Mesothelial cell of epicardium (in vitro differentiated cells): Measurements from ENCODE around the gene PRKCA. TPM values are rescaled to one million over a fixed set of nuclear protein-coding genes. Genes with fewer than 3 reads are reported as not detected.

Source experiments
- DNase-seq, 2 experiments: peaks; one replicate each; pipeline ENCODE4 v3.0.0; 2021; ENCODE audit warnings: low spot score in 2 of 2; ENCODE audit not compliant: unreplicated experiment in 2 of 2
- H3K27ac Mint-ChIP-seq: 2 replicates; pipeline ENCODE4 v1.8.0; 2021; ENCODE audit warnings: mixed read lengths
- H3K27me3 Mint-ChIP-seq: 2 replicates; pipeline ENCODE4 v1.8.0; 2021; ENCODE audit warnings: low read depth, mixed read lengths
- H3K36me3 Mint-ChIP-seq: 2 replicates; pipeline ENCODE4 v1.8.0; 2021; ENCODE audit warnings: mixed read lengths
- H3K4me1 Mint-ChIP-seq: 2 replicates; pipeline ENCODE4 v1.8.0; 2021; ENCODE audit warnings: mixed read lengths
- H3K4me3 Mint-ChIP-seq: 2 replicates; pipeline ENCODE4 v1.8.0; 2021; ENCODE audit warnings: mild to moderate bottlenecking, moderate library complexity, mixed read lengths
- H3K9me3 Mint-ChIP-seq: 2 replicates; pipeline ENCODE4 v1.8.0; 2021; ENCODE audit warnings: mixed read lengths
- CTCF ChIP-seq: fragments of 200-600 bp; sonication (generic); IDR thresholded peaks from one replicate; pipeline ENCODE4 v1.5.0; 2021; ENCODE audit warnings: antibody characterized with exemption; ENCODE audit not compliant: unreplicated experiment
- total RNA-seq: library from RNA; stranded (reverse); gene quantifications from 3 replicates; pipeline ENCODE4 v1.2.1, GENCODE V29; 2021

PRKCA gene
- total RNA-seq, 1 donor from 2014 or later: 15.2 TPM

DNA sequence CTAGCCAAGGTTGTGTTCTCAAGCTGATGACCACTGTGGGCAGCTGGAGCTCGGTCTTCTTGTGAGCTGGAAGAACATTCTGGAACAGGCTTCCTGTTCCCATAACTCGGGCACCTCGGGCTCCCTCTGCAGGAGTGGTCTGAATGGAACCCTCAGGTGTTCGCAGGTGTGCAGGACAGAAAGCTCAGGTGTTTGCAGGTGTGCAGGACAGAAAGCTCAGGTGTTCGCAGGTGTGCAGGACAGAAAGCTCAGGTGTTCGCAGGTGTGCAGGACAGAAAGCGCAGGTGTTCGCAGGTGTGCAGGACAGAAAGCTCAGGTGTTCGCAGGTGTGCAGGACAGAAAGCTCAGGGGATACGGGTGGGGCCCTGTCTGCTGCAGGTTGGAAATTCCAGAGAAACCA, 423.5 kb downstream of the PRKCA start:
- no peaks in the 10 kb centered on the region for H3K27me3 Mint-ChIP-seq
- peaks cover 7% of the 10 kb centered on the region for H3K4me1 Mint-ChIP-seq
- DNase-seq: no peak
- no peak overlapping the region for H3K27ac Mint-ChIP-seq
- no peak overlapping the region for H3K4me3 Mint-ChIP-seq
- no peak for TF ChIP-seq CTCF
- no peaks in the 10 kb centered on the region for H3K9me3 Mint-ChIP-seq
- H3K36me3 Mint-ChIP-seq: no peaks in the 10 kb centered on the region

- TF ChIP-seq CTCF: no peak
- Mint-ChIP-seq H3K27me3 (no peaks in the 10 kb centered on the region), H3K4me1 (peaks cover 7% of the 10 kb centered on the region), H3K36me3 (no peaks in the 10 kb centered on the region), H3K27ac (no peak overlapping the region), H3K9me3 (no peaks in the 10 kb centered on the region), H3K4me3 (no peak overlapping the region)
- no peak for DNase-seq
Observed at GRCh38 chr17:66726371-66726770, 424.0 kb downstream of the PRKCA start.

DNA sequence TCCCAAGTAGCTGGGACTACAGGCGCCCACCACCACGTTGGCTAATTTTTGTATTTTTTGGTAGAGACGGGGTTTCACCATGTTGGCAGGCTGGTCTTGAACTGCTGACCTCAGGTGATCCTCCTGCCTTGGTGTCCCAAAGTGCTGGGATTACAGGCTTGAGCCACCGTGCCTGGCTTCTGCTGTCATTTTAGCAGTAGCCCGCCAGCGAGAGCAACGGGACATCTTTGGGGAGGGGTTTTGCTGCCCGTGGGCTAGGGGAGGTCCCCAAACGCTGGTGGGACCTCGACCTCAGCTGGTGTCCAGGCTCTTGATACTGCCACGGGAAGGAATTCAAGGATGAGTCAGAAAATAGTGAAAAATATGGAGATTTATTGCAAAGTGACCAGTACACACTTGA, 424.4 kb downstream of the PRKCA start:
- Mint-ChIP-seq H3K4me1 (peaks cover 7% of the 10 kb centered on the region), H3K27ac (no peak overlapping the region), H3K27me3 (no peaks in the 10 kb centered on the region), H3K36me3 (no peaks in the 10 kb centered on the region), H3K9me3 (no peaks in the 10 kb centered on the region), H3K4me3 (no peak overlapping the region)
- no peak for TF ChIP-seq CTCF
- DNase-seq: no peak

DNA sequence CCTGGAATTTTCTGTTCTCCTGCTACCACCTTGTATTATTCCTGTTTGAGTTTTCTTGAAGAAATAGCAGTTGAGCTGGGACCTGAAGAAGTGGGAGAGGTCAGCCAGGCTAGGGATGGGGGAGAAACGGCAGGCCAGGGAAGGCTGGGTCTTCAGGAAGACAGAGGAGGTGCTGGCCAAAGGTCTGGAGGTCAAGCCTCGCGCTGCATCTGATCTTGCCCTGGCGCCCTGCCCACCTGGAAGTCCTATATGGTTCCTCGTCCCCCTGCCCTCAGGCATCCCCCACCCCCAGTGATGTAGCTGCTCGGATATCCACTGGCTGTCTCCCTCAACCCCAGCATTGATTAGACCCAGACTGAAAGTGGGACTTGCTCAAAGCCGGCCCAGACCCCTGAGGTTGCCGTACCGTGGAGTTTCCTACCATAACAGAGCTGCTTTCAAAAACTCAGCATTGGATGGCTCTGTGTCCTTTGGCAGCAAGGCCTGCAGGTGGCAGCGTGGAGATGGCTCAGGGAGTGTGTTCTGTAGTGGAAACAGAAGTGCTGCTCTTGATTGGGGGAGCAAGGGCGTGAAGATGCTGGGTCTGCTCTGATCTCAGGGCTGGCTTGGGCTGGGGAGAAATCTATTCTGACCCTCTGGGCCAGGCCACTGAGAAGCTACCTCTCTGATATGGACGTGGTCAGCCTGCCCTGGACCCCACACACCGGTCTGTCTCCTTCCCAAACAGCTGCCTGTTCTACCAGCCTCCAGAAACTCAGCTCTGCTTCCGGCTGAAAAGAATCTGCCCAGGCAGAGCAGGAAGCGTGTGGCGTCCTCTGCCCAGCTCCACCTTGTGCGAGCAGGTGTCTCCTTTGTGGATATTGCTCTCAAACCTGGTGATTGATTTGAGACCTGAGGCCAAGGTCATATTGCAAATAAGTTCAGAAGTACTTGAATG, 425.5 kb downstream of the PRKCA start:
- peak; percentile 43 to 70 for DNase-seq
- Mint-ChIP-seq H3K4me1 (peaks cover 7% of the 10 kb centered on the region), H3K9me3 (no peaks in the 10 kb centered on the region)

GRCh38 chr17:66730461-66730923, 428.1 kb downstream of the PRKCA start:
- H3K27me3 Mint-ChIP-seq: no peaks in the 10 kb centered on the region
- no peak overlapping the region for H3K27ac Mint-ChIP-seq
- no peak for TF ChIP-seq CTCF
- no peaks in the 10 kb centered on the region for H3K36me3 Mint-ChIP-seq
- no peak overlapping the region for H3K4me3 Mint-ChIP-seq
- no peaks in the 10 kb centered on the region for H3K4me1 Mint-ChIP-seq
- no peaks in the 10 kb centered on the region for H3K9me3 Mint-ChIP-seq
- DNase-seq: no peak

More for the DNA sequence above, 425.5 kb downstream of the PRKCA start:
- Mint-ChIP-seq H3K36me3 (no peaks in the 10 kb centered on the region), H3K4me3 (no peak overlapping the region), H3K27ac (no peak overlapping the region), H3K27me3 (no peaks in the 10 kb centered on the region)
- peak; percentile 49 for TF ChIP-seq CTCF
